GM10847 (cell line): ENCODE results near the gene STAP2.

ENCODE experiments used
- POLR2A ChIP-seq: IDR thresholded peaks from 2 replicates; pipeline ENCODE4 v1.6.1; 2011; ENCODE audit not compliant: insufficient read length; ENCODE audit errors: extremely low read depth

The STAP2 gene

GRCh38 chr19:4304538-4305256 lies 33.9 kb downstream of the STAP2 start, which contains the start of gene FSD1:
TSS of gene FSD1 (plus strand) at chr19:4304598. CDS start at chr19:4304747, 149 bp downstream.
- TF ChIP-seq POLR2A, result no peak

- no peak for TF ChIP-seq POLR2A
These were observed 34.6 kb downstream of the STAP2 start for GRCh38 chr19:4303819-4304537.

- no peak for TF ChIP-seq POLR2A
These were observed 36.4 kb downstream of the STAP2 start, which contains the start of gene TMIGD2 for GRCh38 chr19:4302243-4302640. TSS of gene TMIGD2 (minus strand) at chr19:4302389. CDS start at chr19:4302385, 4 bp downstream.

GRCh38 chr19:4301590-4302242 lies 36.9 kb downstream of the STAP2 start:
- no peak for TF ChIP-seq POLR2A

GRCh38 chr19:4300589-4300988 lies 38.0 kb downstream of the STAP2 start:
- no peak for TF ChIP-seq POLR2A

- no peak for TF ChIP-seq POLR2A
These were observed 39.6 kb downstream of the STAP2 start for GRCh38 chr19:4298810-4299550.

- no peak for TF ChIP-seq POLR2A
These were observed 40.5 kb downstream of the STAP2 start for GRCh38 chr19:4297901-4298809.

- TF ChIP-seq POLR2A, result no peak
These were observed 42.5 kb downstream of the STAP2 start for GRCh38 chr19:4295972-4296771.

GRCh38 chr19:4294389-4294788 lies 44.2 kb downstream of the STAP2 start:
- TF ChIP-seq POLR2A, result no peak

GRCh38 chr19:4292515-4292914 lies 46.1 kb downstream of the STAP2 start:
- TF ChIP-seq POLR2A, result no peak

- no peak for TF ChIP-seq POLR2A
These were observed 47.4 kb downstream of the STAP2 start for GRCh38 chr19:4291184-4291732.

GRCh38 chr19:4288091-4288777 lies 50.4 kb downstream of the STAP2 start:
- TF ChIP-seq POLR2A, result no peak

GRCh38 chr19:4284974-4285373 lies 53.7 kb downstream of the STAP2 start:
- TF ChIP-seq POLR2A, result no peak
